Renal cortex interstitium (tissue), 15 donors: ENCODE results near the gene MAGT1. TPM values are rescaled to one million over a fixed set of nuclear protein-coding genes. Genes with fewer than 3 reads are reported as not detected.
"Not testable (repeated sequence)": the region's sequence is repeated elsewhere in the genome, so short reads cannot be mapped to it uniquely, and the experiment has no call there.

Source experiments
- DNase-seq, 11 donors: peaks; one replicate each; pipeline ENCODE4 v3.0.0-alpha.2; 2013; ENCODE audit warnings: low read depth in 9 of 11, low spot score in 4 of 11; ENCODE audit errors: extremely low read depth in 1 of 11
- long read RNA-seq, 16 experiments: transcript quantifications; one replicate each; lab custom pipeline, GENCODE V29; 2026
- polyA plus RNA-seq, 3 donors: library from polyadenylated mRNA; unstranded; fragments of 120-200 nt; gene quantifications; one replicate each; pipeline ENCODE4 v1.2.1, GENCODE V29; 2013; ENCODE audit not compliant: insufficient read length in 3 of 3

Gene MAGT1
- 100 to 1,000 TPM in 1 of 3 donors, 10 to 100 TPM in 2; 83.8 to 104 (median 93.1) TPM for polyA plus RNA-seq
- long read RNA-seq, donor 1, full-length matches to known transcripts: 12 of 12 reads
- long read RNA-seq, donor 1, partial matches to known transcripts: 0 of 12 reads
- long read RNA-seq, donor 1, other reads (novel, unspliced or antisense): 0 of 12 reads
- long read RNA-seq, donor 2, full-length matches to known transcripts: 8 of 18 reads
- long read RNA-seq, donor 2, partial matches to known transcripts: 10 of 18 reads
- long read RNA-seq, donor 2, other reads (novel, unspliced or antisense): 0 of 18 reads
- long read RNA-seq, donor 3, full-length matches to known transcripts: 23 of 869 reads
- long read RNA-seq, donor 3, partial matches to known transcripts: 805 of 869 reads
- long read RNA-seq, donor 3, other reads (novel, unspliced or antisense): 41 of 869 reads
- long read RNA-seq, donor 4, full-length matches to known transcripts: 14 of 581 reads
- long read RNA-seq, donor 4, partial matches to known transcripts: 542 of 581 reads
- long read RNA-seq, donor 4, other reads (novel, unspliced or antisense): 25 of 581 reads
- long read RNA-seq, donor 5, full-length matches to known transcripts: 40 of 984 reads
- long read RNA-seq, donor 5, partial matches to known transcripts: 904 of 984 reads
- long read RNA-seq, donor 5, other reads (novel, unspliced or antisense): 40 of 984 reads
- long read RNA-seq, donor 6, full-length matches to known transcripts: 24 of 24 reads
- long read RNA-seq, donor 6, partial matches to known transcripts: 0 of 24 reads
- long read RNA-seq, donor 6, other reads (novel, unspliced or antisense): 0 of 24 reads
- long read RNA-seq, donor 7, full-length matches to known transcripts: 23 of 1,049 reads
- long read RNA-seq, donor 7, partial matches to known transcripts: 977 of 1,049 reads
- long read RNA-seq, donor 7, other reads (novel, unspliced or antisense): 49 of 1,049 reads
- long read RNA-seq, donor 8, full-length matches to known transcripts: 44 of 1,530 reads
- long read RNA-seq, donor 8, partial matches to known transcripts: 1,419 of 1,530 reads
- long read RNA-seq, donor 8, other reads (novel, unspliced or antisense): 67 of 1,530 reads
- long read RNA-seq, donor 9, full-length matches to known transcripts: 29 of 519 reads
- long read RNA-seq, donor 9, partial matches to known transcripts: 69 of 519 reads
- long read RNA-seq, donor 9, other reads (novel, unspliced or antisense): 421 of 519 reads
- long read RNA-seq, donor 10, full-length matches to known transcripts: 25 of 758 reads
- long read RNA-seq, donor 10, partial matches to known transcripts: 694 of 758 reads
- long read RNA-seq, donor 10, other reads (novel, unspliced or antisense): 39 of 758 reads
- long read RNA-seq, donor 11, full-length matches to known transcripts: 15 of 404 reads
- long read RNA-seq, donor 11, partial matches to known transcripts: 378 of 404 reads
- long read RNA-seq, donor 11, other reads (novel, unspliced or antisense): 11 of 404 reads
- long read RNA-seq, donor 12, full-length matches to known transcripts: 7 of 756 reads
- long read RNA-seq, donor 12, partial matches to known transcripts: 85 of 756 reads
- long read RNA-seq, donor 12, other reads (novel, unspliced or antisense): 664 of 756 reads
- long read RNA-seq, donor 13, full-length matches to known transcripts: 38 of 1,838 reads
- long read RNA-seq, donor 13, partial matches to known transcripts: 1,721 of 1,838 reads
- long read RNA-seq, donor 13, other reads (novel, unspliced or antisense): 79 of 1,838 reads
- long read RNA-seq, donor 14, full-length matches to known transcripts: 7 of 995 reads
- long read RNA-seq, donor 14, partial matches to known transcripts: 947 of 995 reads
- long read RNA-seq, donor 14, other reads (novel, unspliced or antisense): 41 of 995 reads
- long read RNA-seq, donor 15, full-length matches to known transcripts: 13 of 19 reads
- long read RNA-seq, donor 15, partial matches to known transcripts: 6 of 19 reads
- long read RNA-seq, donor 15, other reads (novel, unspliced or antisense): 0 of 19 reads
- long read RNA-seq, donor 16, full-length matches to known transcripts: 51 of 1,571 reads
- long read RNA-seq, donor 16, partial matches to known transcripts: 1,461 of 1,571 reads
- long read RNA-seq, donor 16, other reads (novel, unspliced or antisense): 59 of 1,571 reads

GRCh38 chrX:77894921-77895886 is at the start of gene MAGT1:
TSS of gene MAGT1 (minus strand) at chrX:77895435. CDS start at chrX:77895410, 25 bp downstream.
- DNase-seq: peak; percentile 85 to 96 (median 90)

DNA sequence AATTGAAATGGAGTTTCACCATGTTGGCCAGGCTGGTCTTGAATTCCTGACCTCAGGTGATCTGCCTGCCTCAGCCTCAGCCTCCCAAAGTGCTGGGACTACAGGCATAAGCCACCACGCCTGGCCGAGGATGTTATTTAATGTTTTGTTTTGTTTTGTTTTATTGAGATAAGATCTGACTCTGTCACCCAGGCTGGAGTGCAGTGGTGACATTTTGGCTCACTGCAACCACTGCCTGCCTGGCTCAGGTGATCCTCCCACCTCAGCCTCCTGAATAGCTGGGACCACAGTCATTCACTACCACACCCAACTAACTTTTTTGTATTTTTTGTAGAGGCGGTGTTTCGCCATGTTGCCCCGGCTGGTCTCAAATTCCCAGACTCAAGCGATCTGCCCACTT is 49.8 kb upstream of the MAGT1 start:
- DNase-seq: not testable (repeated sequence)

DNA sequence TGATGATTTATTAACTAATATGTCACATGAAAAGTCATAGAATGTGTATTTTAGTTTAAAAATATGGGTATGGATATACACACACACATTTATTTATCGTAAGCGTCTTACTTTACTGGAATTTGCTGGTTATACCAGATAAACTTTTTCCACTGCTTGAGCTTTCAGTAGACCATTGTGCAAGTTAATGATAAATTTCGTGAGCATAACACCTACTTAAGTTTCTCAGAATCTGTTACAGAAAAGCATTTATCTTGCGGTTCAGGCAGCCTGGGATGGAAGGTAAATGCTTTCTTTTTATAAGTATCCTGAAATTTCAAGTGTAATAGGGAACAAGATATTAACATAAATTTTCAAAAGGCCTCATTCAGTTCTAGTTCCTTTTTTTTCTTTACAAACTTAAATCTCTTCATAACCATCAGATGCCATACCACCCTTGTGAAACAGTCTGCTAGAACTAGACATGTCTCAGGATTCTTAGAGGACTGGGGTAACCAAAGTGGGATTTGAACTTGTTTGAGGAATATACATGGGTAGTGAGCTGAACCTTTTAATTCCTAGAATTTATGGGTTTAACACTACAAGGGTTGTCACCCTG is 42.9 kb upstream of the MAGT1 start:
- no peak for DNase-seq

DNA sequence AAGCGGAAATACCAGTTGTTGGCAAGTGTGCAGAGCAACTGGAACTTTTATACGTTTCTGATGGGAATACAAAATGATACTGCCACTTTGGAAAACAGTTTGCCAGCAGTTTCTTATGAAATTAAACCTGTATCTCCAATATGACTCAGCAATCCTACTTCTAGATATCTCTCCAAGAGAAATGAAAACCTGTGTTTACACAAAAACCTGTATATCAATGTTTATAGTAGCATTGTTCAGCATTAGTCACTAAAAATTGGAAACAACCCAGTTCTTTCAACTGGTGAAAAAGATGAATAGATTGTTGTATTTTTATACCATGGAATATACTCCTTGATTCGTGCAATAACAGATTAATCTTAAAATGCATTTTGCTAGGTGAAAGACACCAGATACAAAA is 42.1 kb upstream of the MAGT1 start:
- DNase-seq: no peak

GRCh38 chrX:77936299-77936698 is 41.1 kb upstream of the MAGT1 start:
- DNase-seq: no peak

DNA sequence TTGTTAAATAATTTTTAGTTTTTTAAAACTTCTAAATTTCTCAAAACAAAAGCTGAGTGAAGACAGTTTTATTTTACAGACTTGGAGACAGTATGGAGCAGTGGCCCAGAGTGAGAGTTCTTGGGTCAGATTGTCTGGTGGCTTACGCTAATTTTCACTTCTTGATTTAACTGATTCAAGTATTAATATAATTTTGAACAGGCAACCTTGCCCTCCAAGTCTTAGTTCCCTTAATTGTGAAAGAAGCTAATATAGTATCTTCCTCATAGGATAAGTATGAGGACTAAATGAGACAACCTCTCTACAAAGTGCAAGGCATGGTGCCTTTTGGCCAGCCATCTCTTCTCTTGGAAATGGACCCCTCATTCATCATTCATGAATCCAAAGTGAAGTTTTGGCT is 40.7 kb upstream of the MAGT1 start:
- no peak for DNase-seq

- no peak for DNase-seq
These were observed 35.3 kb upstream of the MAGT1 start for GRCh38 chrX:77930581-77930980.

DNA sequence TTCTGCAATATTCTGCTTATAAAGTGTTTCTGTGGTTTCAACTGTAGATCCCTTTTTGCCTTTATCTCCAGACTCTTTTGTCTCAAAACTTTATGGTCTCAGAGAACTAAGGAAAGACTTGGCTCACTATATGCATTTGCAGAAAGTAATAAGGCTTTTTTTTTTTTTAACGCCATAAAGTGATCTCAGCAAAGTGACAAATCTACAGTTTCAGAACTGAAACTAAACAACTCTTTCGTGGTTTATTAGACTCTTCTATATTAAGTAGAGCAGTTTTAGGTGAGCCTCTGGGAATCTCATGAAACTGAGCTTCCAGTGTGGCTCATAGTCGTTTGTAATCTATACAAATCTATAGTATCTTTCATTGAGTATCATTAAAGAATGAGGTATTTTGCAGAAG is 30.5 kb upstream of the MAGT1 start:
- DNase-seq: no peak

GRCh38 chrX:77924320-77924859 is 29.2 kb upstream of the MAGT1 start:
- no peak for DNase-seq

- no peak for DNase-seq
These were observed 27.6 kb upstream of the MAGT1 start for GRCh38 chrX:77922787-77923186.

DNA sequence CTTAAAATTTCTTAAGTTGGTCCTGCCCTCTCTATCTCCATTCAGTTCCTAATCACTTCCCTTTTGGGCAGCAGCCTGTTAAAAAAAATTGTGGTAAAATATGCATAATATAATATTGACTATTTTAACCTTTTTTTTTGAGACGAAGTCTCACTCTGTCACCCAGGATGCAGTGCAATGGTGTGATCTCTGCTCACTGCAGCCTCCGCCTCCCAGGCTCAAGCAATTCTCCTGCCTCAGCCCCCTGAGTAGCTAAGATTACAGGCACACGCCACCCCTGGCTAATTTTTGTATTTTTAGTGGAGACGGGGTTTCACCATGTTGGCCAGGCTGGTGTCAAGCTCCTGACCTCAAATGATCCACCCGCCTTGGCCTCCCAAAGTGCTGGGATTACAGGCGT is 24.1 kb upstream of the MAGT1 start:
- DNase-seq: not testable (repeated sequence)

DNA sequence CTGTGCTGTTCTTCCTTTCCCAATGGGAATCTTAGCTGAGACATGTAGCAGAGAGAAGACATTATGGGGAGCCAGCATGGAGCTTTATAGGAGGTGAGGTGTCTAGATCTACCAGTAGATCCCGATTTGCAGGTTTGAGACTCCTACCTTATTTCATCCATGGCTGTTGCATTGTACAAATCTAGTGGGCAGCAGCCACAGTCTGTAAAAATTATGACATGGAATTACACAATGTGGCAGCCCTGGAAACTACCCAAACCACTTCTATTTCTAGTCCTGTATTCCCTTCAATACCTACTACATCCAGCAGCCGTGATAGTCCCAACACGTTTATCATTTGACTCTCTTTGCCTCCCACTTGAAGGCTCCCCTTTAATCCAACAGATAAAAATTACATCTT is 23.3 kb upstream of the MAGT1 start:
- no peak for DNase-seq

DNA sequence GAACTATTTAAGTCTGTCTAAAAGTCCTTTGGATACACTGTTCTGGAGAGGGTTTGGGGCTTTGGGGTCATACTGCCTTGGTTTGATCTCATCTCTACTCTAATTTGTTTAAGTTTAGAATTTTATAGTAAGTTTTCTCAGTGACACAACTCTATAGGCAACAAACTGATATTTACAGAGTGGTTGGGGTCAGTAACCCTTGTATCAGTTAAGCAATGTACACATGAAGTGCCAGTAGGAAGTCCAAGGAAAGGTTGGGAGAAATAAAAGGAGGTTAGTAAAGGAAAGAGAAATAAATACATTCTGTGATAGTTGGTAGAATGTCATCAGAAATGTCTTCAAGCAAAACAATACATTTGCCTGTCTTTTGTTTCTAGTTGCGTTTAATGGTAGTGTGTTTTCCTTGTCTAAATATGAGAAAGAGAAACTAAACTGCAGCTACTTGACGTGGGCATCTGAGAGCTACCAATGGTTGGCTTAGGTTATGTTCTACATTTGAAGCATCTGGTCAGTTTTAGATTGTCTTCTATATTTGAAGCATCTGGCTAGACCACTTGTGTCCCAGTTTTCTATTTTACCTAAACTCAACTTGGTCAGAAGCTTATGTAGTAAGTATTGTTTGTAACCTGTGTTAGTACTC is 22.2 kb upstream of the MAGT1 start:
- no peak for DNase-seq

DNA sequence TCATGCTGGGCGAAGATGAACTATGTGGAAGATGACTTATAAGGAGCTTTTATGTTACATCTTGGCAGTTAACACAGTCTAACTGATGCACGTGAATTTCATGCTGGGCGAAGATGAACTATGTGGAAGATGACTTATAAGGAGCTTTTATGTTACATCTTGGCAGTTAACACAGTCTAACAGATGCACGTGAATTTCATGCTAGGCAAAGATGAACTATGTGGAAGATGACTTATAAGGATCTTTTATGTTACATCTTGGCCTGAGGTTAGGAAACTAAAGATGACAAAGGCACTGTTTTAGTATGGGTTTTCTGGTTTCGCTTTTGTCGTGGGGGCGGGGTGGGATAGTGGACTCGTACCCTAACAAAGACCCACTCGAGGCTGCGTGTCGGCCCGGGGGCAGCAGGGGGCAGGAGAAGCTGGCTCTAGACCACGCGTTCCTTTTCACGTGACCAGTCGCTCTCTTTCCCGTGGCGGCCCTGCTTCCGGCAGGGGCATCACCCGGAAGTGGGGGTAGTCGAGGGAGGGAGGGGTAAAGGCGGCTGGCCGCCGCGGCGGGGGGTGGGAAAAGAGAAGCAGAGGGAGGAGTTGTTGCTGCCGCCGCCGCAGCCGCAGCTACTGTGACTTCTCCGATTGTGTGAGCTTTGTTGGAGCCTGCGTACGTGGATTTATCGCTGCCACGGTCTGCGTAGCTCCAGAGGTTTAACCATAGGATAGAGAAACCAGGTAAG is 15.0 kb upstream of the MAGT1 start, which contains the start of gene ATP7A:
ATP7A (plus strand) TSS at position 586 of the 733 bp plus-strand sequence. CDS start 60,949 bp downstream, outside the sequence.
- peak; percentile 56 to 84 (median 68) for DNase-seq
